GM12891 (cell line): Measurements from ENCODE around the gene AGBL3.

Experiments
- DNase-seq: peaks from one replicate; pipeline ENCODE4 v3.0.0; 2011; ENCODE audit warnings: low spot score; ENCODE audit not compliant: insufficient read length
- FAIRE-seq: peaks from 2 replicates; lab custom pipeline; 2011; peaks lifted over from hg19 to GRCh38; lab: Jason Lieb, UNC
- PAX5 ChIP-seq: IDR thresholded peaks from 2 replicates; pipeline ENCODE4 v1.6.1; 2011; ENCODE audit warnings: low read length, moderate library complexity, mild to moderate bottlenecking; ENCODE audit not compliant: insufficient read depth, severe bottlenecking
- POLR2A ChIP-seq: IDR thresholded peaks from 2 replicates; pipeline ENCODE4 v1.6.1; 2011; ENCODE audit warnings: low read depth, low read length, control low read depth
- POLR2AphosphoS5 ChIP-seq: IDR thresholded peaks from 2 replicates; pipeline ENCODE4 v1.6.1; 2011; ENCODE audit warnings: low read depth, low read length, control low read depth
- POU2F2 ChIP-seq: IDR thresholded peaks from 2 replicates; pipeline ENCODE4 v1.6.1; 2011; ENCODE audit warnings: low read depth, mild to moderate bottlenecking, control low read depth, low read length, moderate library complexity
- SPI1 ChIP-seq: IDR thresholded peaks from 2 replicates; pipeline ENCODE4 v1.6.1; 2011; ENCODE audit warnings: low read depth, low read length, control low read depth
- TAF1 ChIP-seq: IDR thresholded peaks from 2 replicates; pipeline ENCODE4 v1.6.1; 2011; ENCODE audit warnings: low read depth, low read length, control low read depth

AGBL3 gene

GRCh38 chr7:134943785-134944400, 42.4 kb upstream of the AGBL3 start:
- TF ChIP-seq POU2F2, result no peak
- TF ChIP-seq POLR2A, result no peak
- no peak for TF ChIP-seq POLR2AphosphoS5
- no peak for FAIRE-seq
- DNase-seq, result no peak

DNA sequence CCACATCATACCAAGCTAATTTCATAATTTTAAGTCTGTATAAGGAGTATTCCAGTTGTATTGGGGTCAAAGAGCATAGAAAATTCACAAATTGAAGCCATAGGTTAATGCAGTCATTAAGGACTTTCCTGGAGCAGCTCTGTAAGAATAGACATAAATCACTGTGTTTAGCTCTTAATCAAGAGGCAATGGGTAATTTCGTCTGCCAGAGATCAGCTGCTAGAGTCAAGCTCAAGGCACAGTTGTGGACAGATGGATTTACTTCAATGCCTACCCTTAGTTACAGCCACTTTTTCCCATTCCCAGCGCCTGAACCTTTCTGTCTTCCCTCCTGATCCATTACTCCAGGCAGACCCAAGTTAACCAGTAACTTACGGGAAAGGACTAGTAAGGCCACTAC, 40.6 kb upstream of the AGBL3 start:
- DNase-seq (no peak), FAIRE-seq (peak; percentile 47)
- TF ChIP-seq POU2F2 (no peak), POLR2AphosphoS5 (no peak), SPI1 (no peak), TAF1 (no peak), PAX5 (no peak), POLR2A (no peak)

- TF ChIP-seq POLR2AphosphoS5 (no peak), POU2F2 (no peak), POLR2A (no peak), SPI1 (no peak), TAF1 (no peak), PAX5 (no peak)
- FAIRE-seq (no peak), DNase-seq (no peak)
These were observed 40.0 kb upstream of the AGBL3 start for GRCh38 chr7:134946260-134946659.

GRCh38 chr7:134947329-134947728, 39.0 kb upstream of the AGBL3 start:
- FAIRE-seq (no peak), DNase-seq (no peak)
- no peak for TF ChIP-seq PAX5
- no peak for TF ChIP-seq SPI1
- TF ChIP-seq TAF1, result no peak
- no peak for TF ChIP-seq POU2F2
- no peak for TF ChIP-seq POLR2A
- no peak for TF ChIP-seq POLR2AphosphoS5

DNA sequence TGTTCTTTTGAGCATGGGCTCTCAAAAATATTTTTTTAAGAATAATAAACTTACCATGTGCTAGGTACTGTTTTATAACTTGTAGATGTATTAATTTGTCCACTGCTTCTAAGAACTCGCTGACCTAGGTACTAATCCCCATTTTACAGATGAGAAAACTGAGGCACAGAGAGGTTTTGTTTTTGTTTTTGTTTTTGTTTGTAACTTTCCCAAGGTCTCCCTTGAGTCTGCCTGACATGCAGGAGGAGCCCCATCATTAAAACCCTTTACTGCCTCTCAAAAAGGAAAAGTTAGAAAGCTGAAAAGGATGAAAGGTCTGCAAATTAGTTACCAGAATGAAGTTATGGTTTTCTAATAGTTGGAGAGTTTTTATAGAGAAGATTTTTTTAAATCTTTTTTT, 38.5 kb upstream of the AGBL3 start:
- no peak for FAIRE-seq
- TF ChIP-seq PAX5, result no peak
- no peak for TF ChIP-seq POLR2AphosphoS5
- TF ChIP-seq TAF1, result no peak
- TF ChIP-seq POU2F2, result no peak
- no peak for TF ChIP-seq POLR2A
- TF ChIP-seq SPI1, result no peak

GRCh38 chr7:134948246-134948645, 38.1 kb upstream of the AGBL3 start:
- FAIRE-seq (no peak), DNase-seq (no peak)
- TF ChIP-seq TAF1 (no peak), SPI1 (no peak), POLR2AphosphoS5 (no peak), POLR2A (no peak), POU2F2 (no peak), PAX5 (no peak)

More for the DNA sequence above, 38.5 kb upstream of the AGBL3 start:
- no peak for DNase-seq

- no peak for TF ChIP-seq TAF1
- no peak for TF ChIP-seq POLR2AphosphoS5
- TF ChIP-seq PAX5, result no peak
- no peak for TF ChIP-seq SPI1
- TF ChIP-seq POU2F2, result no peak
- TF ChIP-seq POLR2A, result no peak
- DNase-seq (no peak), FAIRE-seq (no peak)
These were observed 37.6 kb upstream of the AGBL3 start for GRCh38 chr7:134948736-134949135.

DNA sequence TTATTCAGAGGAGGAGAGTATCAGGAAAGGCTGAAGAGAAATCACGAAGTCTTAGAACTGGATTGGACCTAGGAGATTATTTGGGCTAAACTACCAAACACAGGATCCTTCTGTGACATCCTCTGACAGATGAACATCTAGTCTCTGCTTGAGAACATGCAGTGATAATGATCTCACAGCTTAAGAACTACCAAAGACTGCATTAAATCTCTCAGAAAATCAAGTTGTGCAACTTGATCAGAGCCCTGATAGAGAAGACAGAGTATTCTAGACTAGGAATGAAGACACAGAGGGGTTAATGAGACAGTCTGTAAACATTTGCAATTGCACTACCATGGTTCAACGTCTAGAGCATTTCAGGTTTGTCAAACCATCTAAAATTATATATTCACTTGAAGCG, 37.1 kb upstream of the AGBL3 start:
- no peak for DNase-seq
- no peak for TF ChIP-seq POLR2AphosphoS5
- TF ChIP-seq POLR2A, result no peak
- no peak for TF ChIP-seq TAF1
- TF ChIP-seq SPI1, result no peak
- TF ChIP-seq POU2F2, result no peak
- no peak for TF ChIP-seq PAX5
- no peak for FAIRE-seq

GRCh38 chr7:134954197-134955082, 31.9 kb upstream of the AGBL3 start:
- TF ChIP-seq POLR2A (no peak), POLR2AphosphoS5 (no peak), SPI1 (peak; percentile 39; the same call in 1 of the 2 replicates), POU2F2 (no peak), PAX5 (no peak)
- FAIRE-seq (peak; percentile 35), DNase-seq (no peak)

DNA sequence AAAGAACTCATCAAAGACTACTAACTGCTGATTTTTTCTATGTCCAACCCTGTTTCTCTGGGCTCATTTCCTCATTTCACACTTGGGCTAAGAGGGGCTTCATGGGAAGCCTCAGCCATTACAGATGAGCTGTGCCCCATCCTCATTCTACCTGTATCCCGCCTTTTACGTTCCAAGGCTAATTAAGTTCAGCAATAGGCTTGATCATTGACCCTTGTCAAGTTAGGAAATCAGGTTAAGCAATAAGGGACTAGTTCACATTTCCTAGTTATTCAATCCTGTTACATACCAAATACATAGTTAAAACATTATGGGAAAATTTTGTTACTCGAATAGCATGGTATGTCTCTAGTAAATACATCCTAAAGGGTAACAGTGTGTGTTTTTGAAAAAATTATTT, 29.3 kb upstream of the AGBL3 start:
- no peak for DNase-seq
- TF ChIP-seq POLR2AphosphoS5, result no peak
- FAIRE-seq, result no peak
